HG03460 (cell line): ENCODE measurements around the gene ASB5.
A peak's percentile ranks its signal among the peaks of the same experiment; 100 is the strongest.
"Not testable (repeated sequence)": the region's sequence is repeated elsewhere in the genome, so short reads cannot be mapped to it uniquely, and the experiment has no call there.

ENCODE experiments used
- ATAC-seq: cut with Tn5 transposase; IDR thresholded peaks from one replicate; pipeline ENCODE4 v1.9.1; 2021; ENCODE audit not compliant: unreplicated experiment

The ASB5 gene

DNA sequence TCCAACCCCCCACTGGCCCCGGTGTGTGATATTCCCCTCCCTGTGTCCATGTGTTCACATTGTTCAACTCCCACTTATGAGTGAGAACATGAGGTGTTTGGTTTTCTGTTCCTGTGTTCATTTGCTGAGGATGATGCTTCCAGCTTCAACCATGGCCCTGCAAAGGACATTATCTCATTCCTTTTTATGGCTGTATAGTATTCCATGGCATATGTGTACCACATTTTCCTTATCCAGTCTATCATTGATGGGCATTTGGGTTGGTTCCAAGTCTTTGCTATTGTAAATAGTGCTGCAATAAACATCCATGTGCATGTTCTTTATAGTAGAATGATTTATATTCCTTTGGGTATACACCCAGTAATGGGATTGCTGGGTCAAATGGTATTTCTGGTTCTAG lies 10.5 kb upstream of the ASB5 start:
- ATAC-seq: not testable (repeated sequence)

GRCh38 chr4:176277162-176277904 lies 8.3 kb upstream of the ASB5 start:
- ATAC-seq: peak; percentile 80

DNA sequence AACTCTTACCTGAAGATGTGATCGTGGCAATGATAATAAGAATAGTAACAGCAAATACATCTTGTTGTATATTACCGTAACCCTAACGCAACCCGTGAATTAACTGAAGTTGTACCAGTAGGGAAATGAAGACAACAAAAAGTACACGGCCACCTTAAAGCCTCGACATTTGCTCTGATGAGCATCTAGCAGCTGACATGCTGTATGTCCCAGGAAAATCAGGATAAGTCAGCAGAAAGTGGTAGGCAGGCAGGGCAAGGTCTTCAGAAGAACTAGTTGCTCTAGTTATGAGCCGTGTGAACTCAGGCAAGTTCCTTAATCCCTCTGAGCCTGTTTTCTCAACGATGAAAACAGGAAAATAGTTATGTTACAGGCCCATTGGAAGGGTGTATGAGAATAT lies 7.7 kb upstream of the ASB5 start:
- ATAC-seq: no peak

- no peak for ATAC-seq
Measured at GRCh38 chr4:176274441-176274840, 5.4 kb upstream of the ASB5 start.

DNA sequence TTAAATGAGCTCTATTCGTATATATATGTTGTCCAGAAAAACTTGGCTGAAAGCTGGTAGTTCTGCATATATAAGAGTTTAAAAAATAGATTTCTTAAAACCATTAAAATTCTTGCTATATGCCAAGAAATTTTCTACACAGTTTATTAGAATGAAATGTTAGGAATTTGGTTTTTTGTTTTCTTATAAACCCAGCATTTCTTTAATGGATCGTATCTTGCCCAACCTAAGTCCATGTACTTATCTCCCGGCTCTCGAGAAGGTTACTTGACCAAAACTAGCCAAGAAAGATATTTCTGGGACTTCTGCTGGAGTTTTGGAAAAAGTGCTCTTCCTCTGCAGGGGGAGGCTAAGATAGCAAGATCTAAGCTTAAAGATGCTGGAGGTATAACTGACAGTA lies 4.7 kb upstream of the ASB5 start:
- no peak for ATAC-seq

GRCh38 chr4:176272799-176273198 lies 3.8 kb upstream of the ASB5 start:
- no peak for ATAC-seq

DNA sequence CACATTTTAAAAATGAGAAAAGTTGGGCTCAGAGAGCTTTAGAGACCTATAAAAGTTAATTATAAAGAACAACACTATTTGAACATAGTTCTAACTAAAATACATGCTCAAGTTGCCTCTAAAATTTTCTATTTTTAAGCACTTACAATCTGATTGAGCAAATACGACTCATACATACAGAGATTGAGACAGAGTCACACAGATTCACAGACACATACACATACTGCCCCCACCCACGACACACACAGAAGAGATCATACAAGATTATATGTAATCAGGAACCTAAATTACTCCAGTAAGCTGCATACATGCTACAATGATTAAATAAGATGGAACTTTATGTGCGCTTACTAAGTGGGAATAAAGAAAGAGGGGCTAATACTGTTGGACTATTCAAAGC lies 2.7 kb upstream of the ASB5 start:
- ATAC-seq: no peak

DNA sequence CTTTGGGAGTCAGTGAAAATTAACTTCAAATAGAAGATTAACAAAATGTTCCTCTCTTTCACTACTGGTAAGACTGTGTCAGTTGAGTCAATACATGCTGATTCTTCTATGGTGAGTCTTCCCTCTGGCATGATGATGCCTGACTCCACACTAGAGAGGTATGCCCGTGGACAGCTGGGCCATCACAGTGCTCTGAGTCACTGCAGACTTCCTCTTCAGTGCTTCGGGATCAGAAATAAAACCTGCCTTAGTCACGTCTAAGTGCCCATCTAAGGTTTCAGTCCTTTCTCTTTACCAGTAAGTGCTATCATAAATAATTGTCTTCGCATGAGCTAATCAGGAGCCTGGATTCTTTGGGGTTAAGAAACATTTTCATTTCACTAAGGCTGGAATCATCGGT lies 1.6 kb upstream of the ASB5 start:
- ATAC-seq: no peak

DNA sequence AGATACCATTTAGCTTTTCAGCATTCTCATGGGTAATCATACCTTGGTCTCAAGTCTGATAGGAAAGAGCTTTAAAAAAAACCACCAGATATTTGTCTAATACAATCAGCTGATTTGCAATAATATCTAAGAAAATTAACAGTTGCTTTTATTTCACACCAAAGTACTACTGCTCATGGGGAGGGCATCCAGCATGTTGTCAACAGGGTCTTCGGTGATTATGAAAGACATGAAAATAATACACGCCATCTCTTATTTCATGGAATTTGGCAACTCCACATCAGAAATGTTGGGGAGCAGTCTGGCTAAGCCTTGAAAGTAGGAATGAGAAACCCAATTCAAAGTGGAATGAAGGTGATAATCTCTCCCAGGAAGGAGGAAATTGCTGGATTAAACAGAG lies 3.0 kb downstream of the ASB5 start:
- no peak for ATAC-seq

DNA sequence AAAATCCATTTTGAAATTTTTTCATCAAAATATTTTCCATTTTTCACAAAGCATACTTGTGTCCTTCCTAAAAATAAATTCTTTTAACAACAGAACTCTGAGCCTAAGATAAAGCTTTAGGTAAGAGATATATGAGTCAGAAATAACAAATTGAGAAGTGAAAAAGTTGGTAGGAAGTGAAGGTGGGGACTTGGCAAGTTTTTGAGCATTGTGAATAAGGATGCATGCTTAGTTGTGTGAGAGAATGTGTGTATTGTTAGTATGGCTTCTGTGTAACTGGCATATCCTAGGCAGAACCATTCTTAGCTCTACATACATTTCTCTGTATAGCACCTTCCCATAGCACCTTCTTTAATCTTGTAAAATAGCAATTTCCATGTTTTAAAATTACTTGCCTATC lies 6.8 kb downstream of the ASB5 start:
- no peak for ATAC-seq

GRCh38 chr4:176261481-176261880 lies 7.5 kb downstream of the ASB5 start:
- ATAC-seq: no peak

DNA sequence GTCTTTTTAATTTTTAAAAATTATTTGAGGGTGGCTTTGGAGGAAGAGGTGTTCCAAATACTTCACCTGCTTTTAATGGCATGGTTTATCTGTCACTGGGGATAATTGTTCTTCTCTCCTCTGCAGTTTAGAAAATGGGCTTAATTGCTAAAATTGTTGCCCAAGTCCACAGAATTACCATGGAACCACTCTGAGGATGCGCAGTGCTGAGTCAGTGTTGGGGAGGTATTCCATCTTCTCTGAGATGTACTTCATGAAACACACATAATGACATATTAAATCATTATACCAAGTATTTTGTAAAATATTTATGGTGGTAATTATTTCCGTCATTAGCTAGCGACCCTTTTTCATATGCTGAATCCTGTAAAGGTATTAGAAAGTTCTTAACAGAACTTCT lies 8.0 kb downstream of the ASB5 start:
- ATAC-seq: no peak

DNA sequence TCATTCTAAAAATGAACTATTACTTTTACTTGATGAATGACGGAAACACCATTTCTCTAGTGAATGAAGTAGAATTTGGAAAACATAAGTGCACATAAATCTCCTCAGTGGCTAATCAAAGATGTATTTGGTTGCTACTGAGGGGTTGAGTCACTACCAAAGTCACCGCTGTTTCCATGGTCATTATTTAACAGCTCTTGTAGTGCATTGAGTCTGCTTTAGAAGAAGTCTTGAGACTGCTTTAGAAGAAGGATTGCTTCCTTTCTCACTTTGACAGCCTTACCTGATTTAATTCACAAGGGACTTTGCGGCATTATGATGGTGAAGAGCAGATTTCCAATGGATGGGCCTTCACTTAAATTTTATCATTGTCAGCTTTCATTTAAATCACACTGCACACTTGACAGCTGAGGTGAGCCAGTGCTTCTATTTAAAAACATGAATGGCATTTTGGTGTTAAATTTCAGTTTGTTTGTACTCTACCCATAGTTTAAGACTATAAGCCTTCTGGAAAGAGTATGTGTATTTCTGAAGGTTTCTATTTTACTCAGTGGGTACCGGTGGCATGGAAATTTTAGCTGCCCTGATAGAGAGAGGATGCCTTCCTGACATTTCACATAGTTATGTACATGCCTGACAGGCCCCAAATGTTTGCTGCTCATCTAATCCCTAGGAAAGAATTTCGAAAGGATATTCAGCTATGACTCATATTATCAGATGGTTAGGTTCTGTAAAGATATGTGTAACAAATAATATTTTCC lies 9.5 kb downstream of the ASB5 start:
- ATAC-seq: no peak

DNA sequence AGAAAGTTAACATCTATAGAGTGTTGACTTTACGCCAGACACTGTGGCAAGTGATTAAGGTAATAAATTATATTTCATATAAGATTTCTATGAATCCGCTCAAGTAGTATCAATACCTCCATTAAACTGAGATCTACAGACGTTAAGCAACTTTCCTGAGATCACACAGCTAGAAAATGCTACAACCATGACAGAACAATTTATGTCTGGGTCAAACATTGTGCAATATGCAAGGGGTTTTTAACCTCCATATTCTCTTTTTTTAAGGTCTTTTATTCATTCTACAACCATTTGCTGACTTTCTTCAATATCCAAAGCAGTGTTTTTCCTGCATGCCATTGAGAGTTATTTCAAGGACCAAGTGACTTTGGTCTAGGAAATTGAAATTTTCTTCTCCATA lies 10.9 kb downstream of the ASB5 start:
- ATAC-seq: no peak

DNA sequence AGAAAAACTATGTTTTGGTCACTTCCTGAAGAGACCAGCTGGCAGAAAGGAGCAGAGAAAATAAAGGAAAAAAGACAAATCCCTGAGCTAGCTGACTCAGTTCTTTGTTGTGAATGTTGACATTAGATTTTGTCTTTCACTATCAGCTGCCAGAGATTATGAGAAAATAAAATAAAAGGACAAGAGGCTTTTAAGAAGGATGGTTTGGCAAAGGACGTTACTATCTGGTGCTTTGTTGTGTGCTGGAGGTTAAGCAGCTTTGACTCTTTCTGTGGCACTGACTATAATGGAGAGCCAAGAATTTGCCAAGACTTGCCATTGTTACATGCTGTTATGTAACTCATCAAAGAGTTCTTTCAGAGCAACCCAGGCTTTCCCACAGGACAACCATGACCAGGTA lies 12.1 kb downstream of the ASB5 start:
- no peak for ATAC-seq

GRCh38 chr4:176242764-176243347 lies 26.2 kb downstream of the ASB5 start:
- no peak for ATAC-seq

DNA sequence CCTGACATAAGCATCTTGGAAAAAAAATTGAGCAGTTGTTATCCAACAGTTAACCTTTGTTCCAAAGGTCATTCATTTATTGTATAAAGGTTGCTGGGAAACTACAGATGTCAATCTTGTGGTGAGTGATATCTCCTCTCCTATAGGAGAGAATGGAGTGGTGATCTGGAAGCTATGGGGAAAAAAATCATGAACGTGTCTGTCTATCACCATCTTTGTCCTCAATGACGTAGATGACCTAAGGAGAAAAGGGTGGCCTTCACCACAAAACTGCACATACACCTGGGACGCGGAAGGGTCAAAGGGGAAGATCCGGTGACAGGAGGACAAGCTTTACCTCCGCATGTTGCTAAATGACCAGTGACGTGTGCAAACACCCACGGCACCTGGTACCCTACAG lies 27.3 kb downstream of the ASB5 start:
- no peak for ATAC-seq

GRCh38 chr4:176238826-176239225 lies 30.2 kb downstream of the ASB5 start:
- ATAC-seq: no peak

GRCh38 chr4:176238157-176238610 lies 30.8 kb downstream of the ASB5 start:
- no peak for ATAC-seq

- no peak for ATAC-seq
Measured at GRCh38 chr4:176236946-176237345, 32.1 kb downstream of the ASB5 start.

- ATAC-seq: no peak
Measured at GRCh38 chr4:176230836-176231235, 38.2 kb downstream of the ASB5 start.

DNA sequence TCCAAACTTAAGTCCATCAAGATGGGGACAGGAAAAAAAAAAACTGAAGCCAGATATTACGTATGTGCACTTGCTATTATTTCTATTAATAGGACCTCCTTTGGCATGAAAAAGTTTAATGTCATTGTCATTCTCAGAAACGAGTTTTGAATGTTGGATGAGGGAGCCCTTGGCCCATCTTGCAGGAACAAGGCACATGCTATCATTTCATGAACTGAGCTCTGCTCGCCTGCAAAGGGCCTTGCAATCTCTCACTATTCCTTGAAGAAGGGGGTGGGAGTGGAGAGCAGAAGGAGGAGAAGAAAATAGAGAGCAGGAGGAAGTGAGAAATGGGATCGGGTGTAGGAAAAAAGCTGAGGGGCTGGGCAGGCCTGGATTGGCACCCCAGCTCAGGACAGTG lies 39.4 kb downstream of the ASB5 start:
- no peak for ATAC-seq
